CD14-positive monocyte (primary cell): ENCODE measurements around the gene SPARC. TPM values are rescaled to one million over a fixed set of nuclear protein-coding genes. Genes with fewer than 3 reads are reported as not detected.

ENCODE experiments used
- DNase-seq, 3 donors: peaks; one replicate each; pipeline ENCODE4 v3.0.0-alpha.2; 2011 to 2022
- H2AFZ ChIP-seq: 2 replicates; pipeline ENCODE4 v1.6.0; 2012; ENCODE audit warnings: mild to moderate bottlenecking, low read depth, low read length, inconsistent platforms; ENCODE audit not compliant: insufficient read depth, poor library complexity, severe bottlenecking
- H3K27ac ChIP-seq, 2 donors: 1 replicate in 1 of 2; 2 replicates in 1 of 2; pipeline ENCODE4 v1.5.1; 2012 to 2013; ENCODE audit warnings: low read length in 2 of 2, control low read depth in 1 of 2, inconsistent platforms in 1 of 2, low read depth in 1 of 2, mild to moderate bottlenecking in 1 of 2
- H3K27me3 ChIP-seq, 2 donors: one replicate each; pipeline versions ENCODE4 v1.6.0 to v1.6.1; 2011 to 2013; ENCODE audit warnings: low read length in 2 of 2; ENCODE audit not compliant: control insufficient read depth in 2 of 2, insufficient read depth in 2 of 2
- H3K36me3 ChIP-seq, 2 donors: replicated peaks in 1 of 2; 1 replicate in 1 of 2; 2 replicates in 1 of 2; pipeline versions ENCODE4 v1.5.1 to v1.6.1; 2012 to 2013; ENCODE audit warnings: low read length in 2 of 2, control low read depth in 1 of 2, inconsistent platforms in 1 of 2, mild to moderate bottlenecking in 1 of 2; ENCODE audit not compliant: insufficient read depth in 2 of 2, control insufficient read depth in 1 of 2
- H3K4me1 ChIP-seq, 2 donors: 1 replicate in 1 of 2; 2 replicates in 1 of 2; pipeline versions ENCODE4 v1.5.1 to v1.6.1; 2012 to 2013; ENCODE audit warnings: low read length in 2 of 2, control low read depth in 1 of 2, inconsistent platforms in 1 of 2, mild to moderate bottlenecking in 1 of 2, moderate library complexity in 1 of 2; ENCODE audit not compliant: insufficient read depth in 2 of 2, control insufficient read depth in 1 of 2
- H3K4me2 ChIP-seq: replicated peaks from 2 replicates; pipeline ENCODE3; 2012; ENCODE audit warnings: low read length, moderate library complexity, mild to moderate bottlenecking; ENCODE audit not compliant: poor library complexity, severe bottlenecking; ENCODE audit errors: extremely low read depth
- H3K4me3 ChIP-seq, 3 experiments: fragments of 200-600 bp in 1 of 3; sonication (generic) in 1 of 3; replicated peaks in 1 of 3; 1 replicate in 2 of 3; 2 replicates in 1 of 3; pipeline ENCODE4 v1.5.1; 2011 to 2013; ENCODE audit warnings: low read length in 3 of 3, mild to moderate bottlenecking in 3 of 3, control low read depth in 2 of 3, low read depth in 2 of 3, inconsistent platforms in 1 of 3, moderate library complexity in 1 of 3
- H3K79me2 ChIP-seq: 2 replicates; pipeline ENCODE4 v1.6.0; 2012; ENCODE audit warnings: mild to moderate bottlenecking, control low read depth, inconsistent platforms, low read length, moderate library complexity; ENCODE audit not compliant: insufficient read depth
- H3K9ac ChIP-seq: 2 replicates; pipeline ENCODE4 v1.6.0; 2017; ENCODE audit warnings: low read length, mild to moderate bottlenecking; ENCODE audit not compliant: insufficient read depth, poor library complexity, severe bottlenecking
- H3K9me3 ChIP-seq, 2 donors: replicated peaks in 1 of 2; 1 replicate in 1 of 2; 2 replicates in 1 of 2; pipeline versions ENCODE4 v1.5.1 to v1.6.1; 2012 to 2013; ENCODE audit warnings: low read length in 2 of 2, control low read depth in 1 of 2; ENCODE audit not compliant: control insufficient read depth in 1 of 2, insufficient read depth in 1 of 2
- H4K20me1 ChIP-seq: 2 replicates; pipeline ENCODE4 v1.6.0; 2012; ENCODE audit warnings: mild to moderate bottlenecking, low read length, control low read depth, moderate library complexity; ENCODE audit not compliant: insufficient read depth
- H3K27ac Mint-ChIP-seq, 7 donors: one replicate each; pipeline ENCODE4 v1.8.0; 2020; ENCODE audit warnings: mild to moderate bottlenecking in 7 of 7, mixed read lengths in 7 of 7, moderate library complexity in 6 of 7, inconsistent platforms in 2 of 7
- H3K27me3 Mint-ChIP-seq, 3 donors: one replicate each; pipeline ENCODE4 v1.8.0; 2021 to 2022; ENCODE audit warnings: low read depth in 3 of 3, mild to moderate bottlenecking in 3 of 3, mixed read lengths in 3 of 3, moderate library complexity in 3 of 3, inconsistent platforms in 1 of 3
- H3K36me3 Mint-ChIP-seq, 2 donors: one replicate each; pipeline ENCODE4 v1.8.0; 2020; ENCODE audit warnings: mixed read lengths in 2 of 2, inconsistent platforms in 1 of 2, mild to moderate bottlenecking in 1 of 2
- H3K4me1 Mint-ChIP-seq: one replicate; pipeline ENCODE4 v1.8.0; 2020; ENCODE audit warnings: mild to moderate bottlenecking, mixed read lengths
- H3K4me3 Mint-ChIP-seq, 2 donors: one replicate each; pipeline ENCODE4 v1.8.0; 2020; ENCODE audit warnings: mild to moderate bottlenecking in 2 of 2, mixed read lengths in 2 of 2, moderate library complexity in 1 of 2
- H3K9me3 Mint-ChIP-seq, 7 donors: one replicate each; pipeline ENCODE4 v1.8.0; 2020 to 2022; ENCODE audit warnings: mixed read lengths in 7 of 7, mild to moderate bottlenecking in 6 of 7, moderate library complexity in 6 of 7, inconsistent platforms in 2 of 7
- WGBS: methylation state at CpG from one replicate; pipeline ENCODE4 v1.1.5; 2013; ENCODE audit warnings: missing lambda C conversion rate; ENCODE audit not compliant: insufficient coverage; 5-methylcytosine and 5-hydroxymethylcytosine counted together
- intact Hi-C, 2 donors: fragments of 100-400 bp; cut with micrococcal nuclease; formaldehyde crosslinking; loops; one replicate each; pipeline versions ENCODE4 v1.15.0 to v1.15.1; 2023
- polyA plus RNA-seq, 3 donors: library from polyadenylated mRNA; depleted of rRNA in 1 of 3; unstranded in 2 of 3; stranded (reverse) in 1 of 3; fragments of 300-500 nt in 2 of 3; fragments of >200 nt in 1 of 3; fragmentation: Illumina TruSeq in 2 of 3; gene quantifications; 1 replicate in 2 of 3; 2 replicates in 1 of 3; pipeline ENCODE4 v1.2.3, GENCODE V29; 2012 to 2021
- TF ChIP-seq, protein P1 (sequence below): fragments of 200-600 bp; IDR thresholded peaks from one replicate; pipeline ENCODE4 v1.8.0; 2022; ENCODE audit warnings: antibody characterized with exemption, mild to moderate bottlenecking

The SPARC gene
- polyA plus RNA-seq, 3 donors = 3.0 to 19.7 (median 10.7) TPM

DNA sequence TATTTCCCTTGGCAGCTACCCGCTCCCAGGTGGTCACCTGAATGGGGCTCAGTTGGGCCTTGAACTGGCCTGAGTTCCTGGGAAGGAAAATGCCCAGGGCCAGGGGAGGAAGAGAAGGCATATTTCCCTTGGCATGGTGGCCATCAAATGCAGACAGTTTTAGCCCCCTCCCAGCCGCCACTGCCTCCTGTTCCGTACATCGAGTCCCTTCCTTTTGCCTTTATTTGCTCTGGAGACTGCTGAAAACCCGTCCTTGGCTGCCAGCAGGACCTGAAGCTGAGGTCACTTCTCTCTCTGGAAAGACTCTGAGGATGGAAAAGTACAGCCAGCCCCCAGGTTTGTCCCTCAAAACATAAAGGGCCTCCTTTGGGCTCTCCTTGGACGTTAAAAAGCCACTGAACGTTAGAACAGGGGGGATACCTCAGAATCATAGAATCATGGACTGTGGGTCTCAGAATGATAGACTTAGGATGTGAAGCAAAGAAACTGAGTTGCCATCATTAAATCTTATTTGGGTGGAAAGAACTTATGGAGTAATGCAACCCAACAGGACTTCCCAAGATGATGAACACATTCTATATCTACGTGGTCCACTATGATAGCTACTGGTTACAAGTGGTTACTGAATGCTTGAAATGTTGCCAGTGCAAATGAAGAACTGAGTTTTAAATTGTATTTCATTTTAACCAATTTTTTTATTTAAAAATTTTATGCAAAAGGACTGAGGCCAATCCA is 7.1 kb downstream of the SPARC start:
- Mint-ChIP-seq H3K27me3 (peaks cover 0 to 7% (median 0%) of the 10 kb centered on the region in 3 donors), H3K9me3 (peaks cover 0 to 2% (median 0%) of the 10 kb centered on the region in 7 donors), H3K36me3 (peaks cover 0 to 1% of the 10 kb centered on the region in 2 donors), H3K27ac (no peak overlapping the region), H3K4me1 (peaks cover 66% of the 10 kb centered on the region), H3K4me3 (no peak overlapping the region)
- no peaks in the 10 kb centered on the region for H4K20me1 ChIP-seq
- no peak for DNase-seq
- intact Hi-C loops = no loop called here
- H3K4me2 ChIP-seq = no peak overlapping the region
- H3K36me3 ChIP-seq = no peaks in the 10 kb centered on the region
- no peaks in the 10 kb centered on the region for H3K9me3 ChIP-seq
- H3K4me1 ChIP-seq = peaks cover 56 to 61% of the 10 kb centered on the region in 2 donors
- H3K79me2 ChIP-seq = no peaks in the 10 kb centered on the region
- no peak overlapping the region for H3K27ac ChIP-seq
- H2AFZ ChIP-seq = no peak overlapping the region
- 92% methylated on average over 4 of the region's 8 CpGs for WGBS
- H3K9ac ChIP-seq = no peak overlapping the region
- H3K27me3 ChIP-seq = no peaks in the 10 kb centered on the region
- no peak overlapping the region for H3K4me3 ChIP-seq
- TF ChIP-seq, protein P1, sequence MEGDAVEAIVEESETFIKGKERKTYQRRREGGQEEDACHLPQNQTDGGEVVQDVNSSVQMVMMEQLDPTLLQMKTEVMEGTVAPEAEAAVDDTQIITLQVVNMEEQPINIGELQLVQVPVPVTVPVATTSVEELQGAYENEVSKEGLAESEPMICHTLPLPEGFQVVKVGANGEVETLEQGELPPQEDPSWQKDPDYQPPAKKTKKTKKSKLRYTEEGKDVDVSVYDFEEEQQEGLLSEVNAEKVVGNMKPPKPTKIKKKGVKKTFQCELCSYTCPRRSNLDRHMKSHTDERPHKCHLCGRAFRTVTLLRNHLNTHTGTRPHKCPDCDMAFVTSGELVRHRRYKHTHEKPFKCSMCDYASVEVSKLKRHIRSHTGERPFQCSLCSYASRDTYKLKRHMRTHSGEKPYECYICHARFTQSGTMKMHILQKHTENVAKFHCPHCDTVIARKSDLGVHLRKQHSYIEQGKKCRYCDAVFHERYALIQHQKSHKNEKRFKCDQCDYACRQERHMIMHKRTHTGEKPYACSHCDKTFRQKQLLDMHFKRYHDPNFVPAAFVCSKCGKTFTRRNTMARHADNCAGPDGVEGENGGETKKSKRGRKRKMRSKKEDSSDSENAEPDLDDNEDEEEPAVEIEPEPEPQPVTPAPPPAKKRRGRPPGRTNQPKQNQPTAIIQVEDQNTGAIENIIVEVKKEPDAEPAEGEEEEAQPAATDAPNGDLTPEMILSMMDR = no peak

DNA sequence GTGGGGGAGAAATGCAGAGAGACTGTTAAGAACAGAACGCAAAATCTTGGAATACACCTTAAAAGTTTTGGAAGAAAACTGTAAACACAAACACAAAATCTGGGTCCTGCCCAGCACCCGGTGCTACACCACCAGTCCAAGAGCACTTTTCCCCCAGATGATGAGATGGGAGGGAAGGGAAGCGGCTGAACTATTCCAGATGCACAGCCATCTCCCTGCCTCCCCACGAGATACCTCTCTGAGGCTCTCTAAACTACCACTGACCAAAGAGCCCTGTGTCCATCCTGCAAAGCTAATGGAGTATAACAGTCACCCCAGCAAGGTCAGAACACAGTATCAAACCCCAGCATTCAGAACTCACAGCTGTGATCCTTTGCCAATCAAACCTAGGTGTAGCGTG is 8.0 kb downstream of the SPARC start:
- H3K4me2 ChIP-seq = no peak overlapping the region
- intact Hi-C loops = no loop called here
- H2AFZ ChIP-seq = no peak overlapping the region
- WGBS = 100% methylated on average over 1 of the region's 5 CpGs
- H3K79me2 ChIP-seq = no peaks in the 10 kb centered on the region
- Mint-ChIP-seq H3K36me3 (peaks cover 1 to 2% of the 10 kb centered on the region in 2 donors), H3K9me3 (peaks cover 0 to 3% (median 0%) of the 10 kb centered on the region in 7 donors), H3K27me3 (peaks cover 0 to 7% (median 0%) of the 10 kb centered on the region in 3 donors), H3K27ac (peak overlapping the region in 2 of 7 donors; percentile 16 to 53), H3K4me3 (no peak overlapping the region), H3K4me1 (peaks cover 65% of the 10 kb centered on the region)
- DNase-seq = no peak
- H3K27ac ChIP-seq = no peak overlapping the region
- no peaks in the 10 kb centered on the region for H3K9me3 ChIP-seq
- H3K4me1 ChIP-seq = peaks cover 56 to 61% of the 10 kb centered on the region in 2 donors
- H3K9ac ChIP-seq = no peak overlapping the region
- TF ChIP-seq, protein P1 = no peak
- no peaks in the 10 kb centered on the region for H3K27me3 ChIP-seq
- no peaks in the 10 kb centered on the region for H3K36me3 ChIP-seq
- no peak overlapping the region for H3K4me3 ChIP-seq
- H4K20me1 ChIP-seq = no peaks in the 10 kb centered on the region
